GM12872 (cell line): ENCODE results near the gene ACTA2.

Experiments used
- CTCF ChIP-seq: IDR thresholded peaks from 3 replicates; pipeline ENCODE4 v1.5.1; 2011; ENCODE audit warnings: low read depth, mild to moderate bottlenecking, low read length, moderate library complexity; ENCODE audit not compliant: insufficient read depth

ACTA2 gene

GRCh38 chr10:88919041-88919440, 33.5 kb downstream of the ACTA2 start:
- no peak for TF ChIP-seq CTCF

GRCh38 chr10:88918191-88918905, 34.2 kb downstream of the ACTA2 start:
- no peak for TF ChIP-seq CTCF

GRCh38 chr10:88916986-88917385, 35.6 kb downstream of the ACTA2 start:
- TF ChIP-seq CTCF, result no peak

- TF ChIP-seq CTCF, result no peak
These were observed 36.3 kb downstream of the ACTA2 start for GRCh38 chr10:88916231-88916630.

GRCh38 chr10:88915781-88916180, 36.8 kb downstream of the ACTA2 start:
- no peak for TF ChIP-seq CTCF

GRCh38 chr10:88913788-88914187, 38.8 kb downstream of the ACTA2 start:
- no peak for TF ChIP-seq CTCF

GRCh38 chr10:88913127-88913526, 39.4 kb downstream of the ACTA2 start:
- TF ChIP-seq CTCF, result no peak
